NCI-H1436 treated with DMSO at 0.1 percent for 48 hours (cell line): ENCODE measurements around the gene MYD88.
"Not testable (repeated sequence)": the region's sequence is repeated elsewhere in the genome, so short reads cannot be mapped to it uniquely, and the experiment has no call there.

Source experiments
- DNase-seq: peaks from one replicate; lab custom pipeline; 2025; lab: John Stamatoyannopoulos, UW

Gene MYD88

GRCh38 chr3:38126121-38126892 lies 12.2 kb upstream of the MYD88 start:
- no peak for DNase-seq

DNA sequence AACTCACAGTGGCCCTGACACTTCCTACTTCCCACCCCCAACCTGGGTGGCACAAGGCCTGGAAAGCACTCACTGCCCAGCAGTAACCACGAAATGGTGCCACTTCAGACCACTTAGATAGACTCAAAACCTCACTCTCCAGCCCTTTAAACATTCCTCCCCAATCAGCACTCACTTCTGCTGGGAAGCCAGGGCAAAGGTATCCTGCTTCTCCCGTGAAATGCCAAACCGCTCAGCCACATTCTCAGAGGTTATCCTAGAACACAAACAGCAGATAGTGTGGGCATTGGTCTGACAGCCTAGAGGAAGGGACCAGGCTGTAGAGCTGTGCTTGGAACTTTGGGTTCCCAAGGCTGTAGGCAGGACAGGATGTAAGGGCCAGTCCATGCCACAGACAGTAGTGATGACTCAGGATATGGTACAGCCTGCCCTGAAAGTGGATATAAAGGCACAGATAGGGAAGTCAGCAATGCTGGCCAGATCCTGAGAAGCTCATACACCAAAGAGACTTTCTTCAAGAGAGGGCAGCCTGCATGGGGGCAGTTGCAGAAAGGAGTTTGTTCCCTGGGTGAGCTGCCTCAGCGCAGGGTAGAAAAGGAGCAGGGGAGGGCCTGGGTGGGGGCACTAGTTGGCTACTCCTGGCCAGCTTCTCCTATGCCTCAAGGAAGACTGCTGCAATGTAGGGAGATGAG lies 10.7 kb upstream of the MYD88 start:
- DNase-seq, result no peak

DNA sequence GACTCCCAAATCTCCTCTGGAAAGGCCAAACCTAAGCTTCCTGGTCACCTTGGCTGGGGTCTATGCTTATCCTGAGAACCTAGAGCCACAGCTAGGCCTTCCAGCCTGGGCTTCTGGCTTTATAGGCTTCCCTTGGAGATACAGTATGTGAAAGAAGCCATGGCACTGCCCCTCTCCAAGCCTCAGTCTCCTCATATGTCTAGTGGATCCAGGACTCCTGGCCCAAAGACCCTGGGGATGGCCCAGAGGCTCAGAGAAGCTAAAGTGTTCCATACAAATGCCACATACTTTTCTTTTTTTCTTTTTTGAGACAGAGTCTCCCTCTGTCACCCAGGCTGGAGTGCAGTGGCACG lies 10.2 kb upstream of the MYD88 start:
- DNase-seq, result no peak

- no peak for DNase-seq
Observed at GRCh38 chr3:38129058-38129457, 9.4 kb upstream of the MYD88 start.

DNA sequence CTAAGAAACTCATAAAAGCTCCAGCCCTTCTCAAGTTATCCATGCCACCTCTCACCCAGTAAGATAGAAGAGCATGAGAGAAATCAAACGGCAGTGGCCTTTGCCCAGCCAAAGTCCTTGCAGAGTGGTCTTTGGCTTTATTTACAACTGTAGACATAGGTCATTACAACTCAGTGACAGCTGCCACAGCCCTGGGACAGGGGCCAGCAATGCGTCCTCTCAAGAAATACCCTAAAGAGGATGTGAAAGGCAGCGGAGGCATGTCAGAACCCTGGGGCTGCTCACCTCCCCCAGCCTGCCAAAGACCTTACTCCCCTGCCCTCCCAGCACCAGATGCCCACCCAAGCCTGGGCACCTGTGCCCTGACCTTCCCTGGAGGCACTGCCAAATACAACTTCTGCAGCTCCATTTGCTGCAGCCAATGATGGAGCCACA lies 7.8 kb upstream of the MYD88 start:
- no peak for DNase-seq

DNA sequence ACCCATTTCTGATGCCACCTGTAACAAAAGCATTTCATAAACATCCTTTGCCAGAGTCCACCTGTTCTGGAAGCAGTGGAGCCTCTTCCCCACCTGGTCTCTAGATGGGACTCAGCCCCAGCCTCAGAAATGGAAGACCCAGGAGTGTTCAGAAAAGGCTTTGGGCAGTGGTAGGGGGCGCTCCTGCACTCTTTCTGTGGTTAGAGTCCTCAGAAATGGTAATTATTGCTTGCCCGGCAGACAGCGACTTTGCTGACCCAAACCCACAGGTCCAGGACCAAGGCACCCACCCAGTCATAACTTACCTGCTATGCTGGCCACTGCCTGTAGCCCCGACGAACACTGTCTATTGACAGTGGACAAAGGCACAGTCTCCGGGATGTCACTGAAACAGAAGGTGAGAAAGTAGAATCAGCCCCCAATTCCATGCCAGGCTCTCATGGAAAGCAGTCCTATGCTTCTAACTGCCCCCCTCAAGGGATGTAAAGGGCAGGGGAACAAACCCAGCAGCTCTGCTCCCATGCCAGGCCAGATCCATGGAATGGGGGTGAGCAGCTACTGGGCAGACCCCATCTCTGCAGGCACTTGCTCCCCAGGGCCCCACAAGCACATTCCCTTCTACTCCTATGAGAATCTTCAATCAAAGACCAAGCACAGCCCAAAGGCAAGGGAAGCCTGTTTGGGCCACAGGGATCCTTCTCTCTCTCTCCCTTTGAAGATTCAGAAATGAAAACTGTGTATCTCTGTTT lies 6.7 kb upstream of the MYD88 start:
- DNase-seq, result no peak

- no peak for DNase-seq
Observed at GRCh38 chr3:38133209-38133556, 5.3 kb upstream of the MYD88 start.

DNA sequence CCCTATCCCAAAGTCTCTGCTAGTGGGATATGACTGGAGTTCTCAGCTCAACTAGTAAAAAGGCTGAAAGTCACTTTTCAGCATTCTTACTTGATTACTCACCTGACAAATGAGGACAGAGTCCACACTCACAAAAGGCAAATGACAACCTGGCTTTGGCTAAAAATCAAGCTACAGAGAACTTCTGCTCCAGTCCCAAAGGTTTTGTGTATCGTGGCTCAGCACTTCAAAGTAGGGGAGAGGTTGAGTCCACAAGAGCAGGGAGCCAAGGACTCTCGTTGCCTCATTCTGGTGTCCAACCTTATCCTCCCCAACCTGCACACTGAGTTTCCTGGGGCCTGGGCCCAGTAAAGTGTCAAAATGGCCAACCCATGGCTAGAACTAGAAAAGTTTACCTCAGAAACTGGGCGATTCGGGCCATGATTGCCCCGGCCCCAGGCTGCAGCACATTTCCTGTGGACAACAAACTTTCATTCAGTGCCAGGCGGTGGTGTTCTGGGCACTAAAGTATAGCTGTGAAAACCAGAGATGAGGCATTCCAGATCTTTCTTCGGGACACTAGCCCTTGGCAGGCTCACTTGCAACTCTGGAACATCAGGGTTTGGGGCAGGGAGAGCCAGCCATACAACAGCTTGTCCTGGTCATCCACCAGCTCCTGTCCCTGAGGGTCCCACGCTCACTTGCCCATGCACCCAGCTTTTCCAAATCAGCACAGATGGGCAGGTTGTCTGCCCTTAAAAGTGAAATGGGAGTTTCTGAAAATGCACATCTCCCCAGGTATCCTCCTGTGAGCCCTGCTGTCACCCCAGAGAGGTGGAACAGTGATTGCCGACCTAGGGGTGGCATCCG lies 4.7 kb upstream of the MYD88 start:
- no peak for DNase-seq

GRCh38 chr3:38134517-38135143 lies 3.8 kb upstream of the MYD88 start:
- not testable (repeated sequence) for DNase-seq

- DNase-seq, result not testable (repeated sequence)
Observed at GRCh38 chr3:38135621-38136277, 2.7 kb upstream of the MYD88 start.

DNA sequence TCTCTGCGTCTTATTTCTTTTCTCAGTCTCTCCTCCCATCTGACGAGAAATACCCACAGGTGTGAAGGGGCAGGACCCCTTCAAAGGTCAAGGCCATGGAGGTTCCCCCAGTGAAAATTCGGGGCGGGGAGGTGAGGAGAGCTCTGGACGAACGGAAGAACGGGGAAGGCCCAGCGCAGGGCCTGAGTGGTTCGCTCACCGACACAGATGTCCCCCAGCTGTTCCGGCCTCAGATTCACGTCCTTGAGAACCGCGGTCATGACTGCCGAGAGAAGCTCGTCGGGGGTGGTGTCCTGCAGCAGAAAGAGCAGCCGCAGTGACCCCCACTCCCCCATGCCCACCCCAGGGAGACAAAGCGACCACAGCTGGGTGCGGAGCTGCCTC lies 2.1 kb upstream of the MYD88 start:
- DNase-seq, result no peak

GRCh38 chr3:38136777-38137614 lies 1.5 kb upstream of the MYD88 start, which contains the start of gene ACAA1:
ACAA1 (minus strand) TSS chr3:38137127; CDS start chr3:38137035, 92 bp downstream.
- DNase-seq, result peak; percentile 56

GRCh38 chr3:38137615-38138348 lies 679 bp upstream of the MYD88 start:
- DNase-seq, result no peak

DNA sequence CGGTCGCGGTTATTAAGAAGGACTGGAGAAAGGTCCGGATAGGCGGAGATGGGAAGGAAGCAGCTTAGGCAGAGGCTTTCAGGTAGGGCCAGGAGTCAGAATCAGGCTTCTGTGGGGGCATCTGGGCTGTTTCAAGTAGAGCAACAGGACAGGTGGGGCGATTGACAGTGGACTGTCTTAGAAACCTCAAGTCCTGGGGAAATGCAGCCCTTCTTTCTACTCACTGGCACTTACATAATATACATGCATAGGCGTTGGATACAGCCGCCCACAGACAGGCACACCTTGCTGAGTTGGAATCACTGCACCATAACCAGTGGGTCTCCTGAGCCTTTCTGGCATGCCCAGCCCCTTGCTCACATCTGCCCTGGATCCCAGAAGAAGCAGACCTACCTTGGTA lies 730 bp downstream of the MYD88 start:
- DNase-seq, result no peak

DNA sequence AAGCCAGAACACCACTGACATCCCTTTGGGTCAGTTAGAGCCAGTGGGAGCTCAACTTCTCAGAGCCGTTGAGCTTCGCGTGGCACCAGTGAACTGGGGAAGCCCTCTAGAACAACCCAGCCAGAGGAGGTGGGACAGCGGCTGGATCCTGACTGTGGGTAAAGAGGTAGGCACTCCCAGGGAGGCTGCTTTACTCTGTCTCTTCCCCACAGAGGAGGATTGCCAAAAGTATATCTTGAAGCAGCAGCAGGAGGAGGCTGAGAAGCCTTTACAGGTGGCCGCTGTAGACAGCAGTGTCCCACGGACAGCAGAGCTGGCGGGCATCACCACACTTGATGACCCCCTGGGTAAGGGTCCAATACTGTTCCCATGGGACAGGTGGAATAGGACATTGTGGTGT lies 1.2 kb downstream of the MYD88 start:
- DNase-seq, result no peak

- DNase-seq, result no peak
Observed at GRCh38 chr3:38140326-38141172, 2.1 kb downstream of the MYD88 start.

DNA sequence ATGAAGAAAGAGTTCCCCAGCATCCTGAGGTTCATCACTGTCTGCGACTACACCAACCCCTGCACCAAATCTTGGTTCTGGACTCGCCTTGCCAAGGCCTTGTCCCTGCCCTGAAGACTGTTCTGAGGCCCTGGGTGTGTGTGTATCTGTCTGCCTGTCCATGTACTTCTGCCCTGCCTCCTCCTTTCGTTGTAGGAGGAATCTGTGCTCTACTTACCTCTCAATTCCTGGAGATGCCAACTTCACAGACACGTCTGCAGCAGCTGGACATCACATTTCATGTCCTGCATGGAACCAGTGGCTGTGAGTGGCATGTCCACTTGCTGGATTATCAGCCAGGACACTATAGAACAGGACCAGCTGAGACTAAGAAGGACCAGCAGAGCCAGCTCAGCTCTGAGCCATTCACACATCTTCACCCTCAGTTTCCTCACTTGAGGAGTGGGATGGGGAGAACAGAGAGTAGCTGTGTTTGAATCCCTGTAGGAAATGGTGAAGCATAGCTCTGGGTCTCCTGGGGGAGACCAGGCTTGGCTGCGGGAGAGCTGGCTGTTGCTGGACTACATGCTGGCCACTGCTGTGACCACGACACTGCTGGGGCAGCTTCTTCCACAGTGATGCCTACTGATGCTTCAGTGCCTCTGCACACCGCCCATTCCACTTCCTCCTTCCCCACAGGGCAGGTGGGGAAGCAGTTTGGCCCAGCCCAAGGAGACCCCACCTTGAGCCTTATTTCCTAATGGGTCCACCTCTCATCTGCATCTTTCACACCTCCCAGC lies 2.9 kb downstream of the MYD88 start:
- DNase-seq, result no peak

- DNase-seq, result no peak
Observed at GRCh38 chr3:38141952-38142273, 3.5 kb downstream of the MYD88 start.
